Esophagus squamous epithelium (tissue), 5 donors: ENCODE results near the gene DYNLT4. TPM values are rescaled to one million over a fixed set of nuclear protein-coding genes. Genes with fewer than 3 reads are reported as not detected.
"Not testable (repeated sequence)": the region's sequence is repeated elsewhere in the genome, so short reads cannot be mapped to it uniquely, and the experiment has no call there.

Source experiments
- DNase-seq: peaks from one replicate; lab custom pipeline; 2025; lab: John Stamatoyannopoulos, UW
- H3K27ac ChIP-seq, 4 donors: fragments of 200-600 bp; sonication (generic); one replicate each; pipeline ENCODE4 v1.5.1; 2016 to 2019; ENCODE audit warnings: mild to moderate bottlenecking in 1 of 4
- H3K27me3 ChIP-seq, 4 donors: fragments of 200-600 bp; sonication (generic); 1 replicate in 3 of 4; 2 replicates in 1 of 4; pipeline versions ENCODE4 v1.5.1 to v1.6.0; 2017 to 2021; ENCODE audit warnings: antibody characterized with exemption in 1 of 4
- H3K36me3 ChIP-seq, 3 donors: fragments of 200-600 bp; sonication (generic); one replicate each; pipeline ENCODE4 v1.5.1; 2016 to 2019
- H3K4me1 ChIP-seq, 3 donors: fragments of 200-600 bp; sonication (generic); one replicate each; pipeline ENCODE4 v1.5.1; 2017 to 2019
- H3K4me3 ChIP-seq, 4 donors: fragments of 200-600 bp; sonication (generic); 1 replicate in 3 of 4; 2 replicates in 1 of 4; pipeline ENCODE4 v1.5.1; 2016 to 2019; ENCODE audit warnings: mild to moderate bottlenecking in 2 of 4, moderate library complexity in 1 of 4
- H3K9me3 ChIP-seq, 3 donors: fragments of 200-600 bp; sonication (generic); one replicate each; pipeline ENCODE4 v1.5.1; 2016 to 2019
- POLR2A ChIP-seq, 4 donors: fragments of 450-650 bp; IDR thresholded peaks; one replicate each; pipeline ENCODE4 v1.6.1; 2017; ENCODE audit warnings: antibody characterized with exemption in 4 of 4, mild to moderate bottlenecking in 4 of 4, moderate library complexity in 3 of 4
- WGBS, 2 donors: methylation state at CpG; one replicate each; pipeline ENCODE4 v1.1.5; 2018; 5-methylcytosine and 5-hydroxymethylcytosine counted together
- intact Hi-C: fragments of 100-400 bp; cut with DNase I; formaldehyde crosslinking; loops from one replicate; pipeline ENCODE4 v1.15.0; 2022
- total RNA-seq, 4 donors: library from RNA; depleted of rRNA; stranded (reverse); fragments of >200 nt; gene quantifications; one replicate each; pipeline ENCODE4 v1.1.0, GENCODE V29; 2016
- TF ChIP-seq, protein P1 (sequence below), 6 experiments: fragments of 450-650 bp in 4 of 6; fragments of 200-600 bp in 2 of 6; sonication (generic) in 2 of 6; IDR thresholded peaks; one replicate each; pipeline ENCODE4 v1.5.1; 2016 to 2019; ENCODE audit warnings: antibody characterized with exemption in 6 of 6, mild to moderate bottlenecking in 4 of 6, moderate library complexity in 4 of 6
- donor health status: DM: yes; HTN: yes; CAD: no.

Gene DYNLT4
- total RNA-seq, 4 donors from 2014 or later, result not detected

DNA sequence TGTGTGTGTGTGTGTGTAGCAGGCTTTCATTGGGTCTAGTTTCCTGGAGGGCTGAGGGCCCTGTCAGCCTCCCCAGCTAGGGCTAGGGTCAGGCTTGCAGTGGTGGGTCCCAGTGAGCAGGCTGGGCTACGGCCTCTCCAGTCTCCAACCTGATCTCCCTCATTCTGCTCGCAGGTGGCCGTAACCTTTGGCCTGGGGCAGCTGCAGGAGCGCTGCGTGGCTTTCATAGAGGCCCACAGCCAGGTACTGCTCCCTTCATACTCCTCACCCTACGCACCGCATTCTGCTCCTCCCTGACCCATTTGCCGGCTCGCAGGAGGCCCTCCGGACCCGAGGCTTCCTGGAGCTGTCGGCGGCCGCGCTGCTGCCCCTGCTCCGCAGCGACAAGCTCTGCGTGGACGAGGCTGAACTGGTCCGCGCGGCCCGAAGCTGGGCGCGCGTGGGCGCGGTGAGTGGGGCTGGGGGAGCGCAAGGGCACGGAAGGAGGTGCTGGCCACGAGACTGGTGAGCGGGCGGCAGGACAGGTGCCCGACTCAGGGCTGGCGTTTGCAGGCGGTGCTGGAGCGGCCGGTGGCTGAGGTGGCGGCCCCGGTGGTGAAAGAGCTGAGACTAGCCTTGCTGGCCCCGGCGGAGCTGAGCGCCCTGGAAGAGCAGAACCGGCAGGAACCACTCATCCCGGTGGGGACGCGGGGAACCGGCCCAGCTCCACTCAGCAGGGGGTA is 5.8 kb upstream of the DYNLT4 start:
- 68 to 80% methylated on average over 11 to 20 of the region's 48 CpGs for WGBS, 2 donors
- Histone ChIP-seq H3K9me3 (no peaks in the 10 kb centered on the region), H3K4me3 (peak overlapping the region; percentile 28 to 69 (median 52)), H3K4me1 (peaks cover 42 to 88% (median 55%) of the 10 kb centered on the region in 3 donors), H3K27me3 (no peaks in the 10 kb centered on the region), H3K36me3 (peaks cover 0 to 7% (median 0%) of the 10 kb centered on the region in 3 donors), H3K27ac (peak overlapping the region; percentile 77 to 93 (median 89))
- TF ChIP-seq POLR2A (IDR thresholded peaks at IDR 0.05), result no peak
- TF ChIP-seq, protein P1, sequence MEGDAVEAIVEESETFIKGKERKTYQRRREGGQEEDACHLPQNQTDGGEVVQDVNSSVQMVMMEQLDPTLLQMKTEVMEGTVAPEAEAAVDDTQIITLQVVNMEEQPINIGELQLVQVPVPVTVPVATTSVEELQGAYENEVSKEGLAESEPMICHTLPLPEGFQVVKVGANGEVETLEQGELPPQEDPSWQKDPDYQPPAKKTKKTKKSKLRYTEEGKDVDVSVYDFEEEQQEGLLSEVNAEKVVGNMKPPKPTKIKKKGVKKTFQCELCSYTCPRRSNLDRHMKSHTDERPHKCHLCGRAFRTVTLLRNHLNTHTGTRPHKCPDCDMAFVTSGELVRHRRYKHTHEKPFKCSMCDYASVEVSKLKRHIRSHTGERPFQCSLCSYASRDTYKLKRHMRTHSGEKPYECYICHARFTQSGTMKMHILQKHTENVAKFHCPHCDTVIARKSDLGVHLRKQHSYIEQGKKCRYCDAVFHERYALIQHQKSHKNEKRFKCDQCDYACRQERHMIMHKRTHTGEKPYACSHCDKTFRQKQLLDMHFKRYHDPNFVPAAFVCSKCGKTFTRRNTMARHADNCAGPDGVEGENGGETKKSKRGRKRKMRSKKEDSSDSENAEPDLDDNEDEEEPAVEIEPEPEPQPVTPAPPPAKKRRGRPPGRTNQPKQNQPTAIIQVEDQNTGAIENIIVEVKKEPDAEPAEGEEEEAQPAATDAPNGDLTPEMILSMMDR (IDR thresholded peaks at IDR 0.05), result no peak
- DNase-seq, result no peak
- intact Hi-C loops, result no loop called here

DNA sequence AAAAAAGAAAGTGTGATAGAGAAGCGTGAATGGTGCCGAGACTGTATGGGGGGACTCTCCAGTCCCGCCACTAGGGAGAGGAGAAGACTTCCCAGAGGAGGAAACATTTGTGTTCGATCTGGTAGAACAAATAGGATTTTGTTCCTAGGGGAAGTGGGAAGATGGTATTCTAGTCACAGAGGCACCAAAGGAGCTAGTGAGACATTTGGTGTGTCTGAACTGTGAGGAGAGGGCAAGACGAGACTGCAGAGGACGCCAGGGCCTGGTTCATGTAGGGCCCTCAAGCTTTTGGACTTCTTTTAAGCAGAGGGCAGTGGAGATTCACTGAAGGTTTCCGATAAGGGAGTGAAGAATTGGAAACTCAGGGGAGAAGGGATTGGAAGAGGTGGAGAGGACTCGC is 4.1 kb upstream of the DYNLT4 start:
- Histone ChIP-seq H3K36me3 (peaks cover 0 to 12% (median 3%) of the 10 kb centered on the region in 3 donors), H3K27ac (peak overlapping the region; percentile 6 to 98 (median 70)), H3K9me3 (no peaks in the 10 kb centered on the region), H3K27me3 (no peaks in the 10 kb centered on the region), H3K4me3 (no peak overlapping the region), H3K4me1 (peaks cover 59 to 95% (median 72%) of the 10 kb centered on the region in 3 donors)
- intact Hi-C loops, result no loop called here
- TF ChIP-seq, protein P1 (IDR thresholded peaks at IDR 0.05), result no peak
- WGBS, 2 donors, result 75 to 84% methylated on average over 8 of the region's 8 CpGs
- no peak for DNase-seq

DNA sequence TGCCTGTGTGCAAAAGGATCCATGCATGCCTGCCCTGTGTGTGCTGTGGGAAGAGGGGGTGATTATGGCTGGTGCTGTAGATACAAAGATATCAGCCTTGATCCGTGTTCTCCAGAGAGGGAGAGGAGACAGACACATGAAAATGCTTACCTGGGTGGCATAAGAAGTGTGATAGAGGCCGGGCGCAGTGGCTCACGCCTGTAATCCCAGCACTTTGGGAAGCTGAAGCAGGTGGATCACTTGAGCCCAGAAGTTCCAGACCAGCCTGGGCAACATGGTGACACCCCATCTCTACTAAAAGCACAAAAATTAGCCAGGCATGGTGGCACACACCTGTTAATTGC is 3.6 kb upstream of the DYNLT4 start:
- H3K27me3 ChIP-seq, H3K4me3 ChIP-seq, H3K9me3 ChIP-seq, intact Hi-C loops, DNase-seq: not testable (repeated sequence)
- Histone ChIP-seq H3K27ac (peak overlapping the region; percentile 94 to 99 (median 96)), H3K36me3 (peaks cover 4 to 17% (median 8%) of the 10 kb centered on the region in 3 donors), H3K4me1 (peaks cover 63 to 98% (median 73%) of the 10 kb centered on the region in 3 donors)
- WGBS, 2 donors, result 81 to 93% methylated on average over 4 of the region's 4 CpGs

DNA sequence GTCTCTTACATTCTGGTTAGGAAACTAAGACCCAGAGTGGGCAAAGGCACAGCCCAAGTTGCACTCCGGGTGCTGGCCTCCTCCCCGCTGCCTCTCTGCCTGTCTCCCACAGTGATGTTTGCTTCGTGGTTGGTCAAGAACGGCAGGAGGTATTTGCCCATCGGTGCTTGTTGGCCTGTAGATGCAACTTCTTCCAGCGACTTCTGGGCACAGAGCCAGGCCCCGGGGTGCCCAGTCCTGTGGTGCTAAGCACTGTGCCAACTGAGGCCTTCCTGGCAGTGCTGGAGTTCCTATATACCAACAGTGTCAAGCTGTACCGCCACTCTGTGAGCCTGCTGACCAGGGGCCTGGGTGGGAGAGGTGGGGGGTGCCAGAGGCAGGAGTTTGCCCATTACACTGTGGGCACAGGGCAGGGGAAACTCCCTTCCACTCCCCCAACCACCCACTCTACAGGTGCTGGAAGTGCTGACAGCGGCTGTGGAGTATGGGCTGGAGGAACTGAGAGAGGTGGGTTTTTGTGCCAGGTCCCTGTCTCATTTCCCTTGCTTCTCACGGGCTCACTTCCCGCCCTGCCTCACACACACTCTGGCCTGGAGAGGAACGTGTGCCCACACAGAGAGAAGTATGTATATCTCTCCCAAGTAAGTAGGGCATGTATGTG is 3.1 kb upstream of the DYNLT4 start:
- Histone ChIP-seq H3K27me3 (no peaks in the 10 kb centered on the region), H3K9me3 (no peaks in the 10 kb centered on the region), H3K27ac (peak overlapping the region; percentile 94 to 99 (median 96)), H3K4me1 (peaks cover 63 to 98% (median 68%) of the 10 kb centered on the region in 3 donors), H3K36me3 (peaks cover 8 to 22% (median 12%) of the 10 kb centered on the region in 3 donors), H3K4me3 (peak overlapping the region in 1 of 4 donors; percentile 55)
- DNase-seq, result no peak
- TF ChIP-seq, protein P1 (IDR thresholded peaks at IDR 0.05), result no peak
- no peak for TF ChIP-seq POLR2A (IDR thresholded peaks at IDR 0.05)
- intact Hi-C loops, result no loop called here
- WGBS, 2 donors, result 26 to 32% methylated on average over 5 to 6 of the region's 12 CpGs

DNA sequence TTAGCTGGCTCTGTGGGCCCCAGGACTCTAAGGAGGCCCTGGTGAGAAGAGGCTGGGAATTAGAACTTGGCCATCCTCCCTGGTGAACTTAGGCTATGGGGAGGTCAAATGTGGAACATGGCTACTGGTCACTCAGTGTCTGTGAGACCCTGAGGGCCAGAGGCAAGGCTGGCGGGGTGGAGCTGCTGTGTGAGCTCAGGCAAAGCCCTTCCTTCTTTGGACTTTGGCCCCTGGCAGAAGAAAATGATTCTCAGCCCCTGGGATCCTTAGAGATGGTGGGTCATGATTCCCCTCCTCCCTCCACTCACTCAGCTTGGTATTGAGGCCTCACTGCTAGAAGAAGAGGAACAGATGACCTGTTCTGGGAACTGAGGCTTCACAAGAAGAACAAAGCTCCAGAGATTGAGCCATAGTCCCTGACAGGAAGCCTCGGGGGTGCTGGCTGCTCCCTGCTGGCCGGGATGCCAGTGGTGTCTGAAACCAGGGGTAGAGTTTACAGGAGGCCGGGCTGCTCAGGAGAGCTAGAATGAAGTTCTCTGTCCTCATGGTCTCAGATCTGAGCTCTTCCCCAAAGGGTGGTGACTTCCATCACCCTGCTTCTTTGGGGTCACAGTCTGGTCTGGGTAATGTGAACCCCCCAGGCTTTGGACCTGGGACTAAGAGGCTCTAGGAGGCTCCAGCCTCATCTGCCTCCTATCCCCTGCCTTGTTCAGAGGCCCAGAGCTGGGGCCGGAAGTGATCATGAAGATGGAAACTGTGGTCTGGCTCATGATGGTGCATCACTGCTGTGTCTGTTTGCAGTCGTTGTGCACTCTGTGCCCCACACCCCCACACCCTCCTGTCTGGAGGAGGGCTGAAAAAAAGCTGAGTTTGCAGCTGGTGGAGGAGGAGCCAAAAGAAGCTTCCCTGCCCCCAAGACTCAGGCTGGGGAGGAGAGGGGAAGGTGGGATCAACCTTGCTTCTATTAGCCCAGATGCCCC is 2.1 kb upstream of the DYNLT4 start:
- peak in 1 of 4 donors; percentile 60 for TF ChIP-seq POLR2A (IDR thresholded peaks at IDR 0.05)
- TF ChIP-seq, protein P1 (IDR thresholded peaks at IDR 0.05), result no peak
- DNase-seq, result peak; percentile 58
- Histone ChIP-seq H3K36me3 (peaks cover 10 to 32% (median 12%) of the 10 kb centered on the region in 3 donors), H3K4me1 (peaks cover 61 to 95% (median 63%) of the 10 kb centered on the region in 3 donors), H3K27ac (peak overlapping the region; percentile 94 to 99 (median 96)), H3K9me3 (no peaks in the 10 kb centered on the region), H3K27me3 (no peaks in the 10 kb centered on the region), H3K4me3 (peak overlapping the region in 3 of 4 donors; percentile 31 to 55 (median 35))
- intact Hi-C loops, result no loop called here
- 34 to 67% methylated on average over 1 to 3 of the region's 6 CpGs for WGBS, 2 donors
